K562 (cell line): Measurements from ENCODE around the gene TRIM13. TPM values are rescaled to one million over a fixed set of nuclear protein-coding genes. Genes with fewer than 3 reads are reported as not detected.
A peak's percentile ranks its signal among the peaks of the same experiment; 100 is the strongest.

Experiments used
- BRF1 ChIP-seq: IDR thresholded peaks from 3 replicates; pipeline ENCODE4 v1.6.1; 2011; ENCODE audit warnings: borderline replicate concordance, mild to moderate bottlenecking; ENCODE audit not compliant: insufficient read length; ENCODE audit errors: extremely low read depth
- DACH1 ChIP-seq: fragments of 450-650 bp; IDR thresholded peaks from 2 replicates; pipeline ENCODE4 v1.6.1; 2018; ENCODE audit not compliant: partially characterized antibody
- ETV1 ChIP-seq: fragments of 450-650 bp; conservative IDR thresholded peaks from 2 replicates; pipeline ENCODE4 v1.6.1; 2016; ENCODE audit warnings: missing genetic modification characterization, control low read depth, low read depth, missing compliant biosample characterization
- HNRNPK ChIP-seq: fragments of 200-400 bp; formaldehyde crosslinking; IDR thresholded peaks from one replicate; pipeline ENCODE4 v1.6.1; 2018; ENCODE audit warnings: mild to moderate bottlenecking, low read depth, low read length; ENCODE audit not compliant: poor library complexity, severe bottlenecking
- HNRNPLL ChIP-seq: fragments of 200-400 bp; formaldehyde crosslinking; IDR thresholded peaks from 2 replicates; pipeline ENCODE4 v1.6.1; 2017; ENCODE audit warnings: low read length, low read depth, mild to moderate bottlenecking; ENCODE audit not compliant: poor library complexity, severe bottlenecking
- MNT ChIP-seq, 2 experiments: fragments of 450-650 bp; conservative IDR thresholded peaks; 2 replicates each; pipeline ENCODE4 v1.6.1; 2017; ENCODE audit warnings: mild to moderate bottlenecking in 2 of 2, moderate library complexity in 2 of 2
- NONO ChIP-seq, 2 experiments: fragments of 200-400 bp in 1 of 2; fragments of 450-650 bp in 1 of 2; formaldehyde crosslinking in 1 of 2; IDR thresholded peaks; 2 replicates each; pipeline ENCODE4 v1.6.1; 2017; ENCODE audit warnings: low read depth in 2 of 2, mild to moderate bottlenecking in 2 of 2, moderate library complexity in 2 of 2, low read length in 1 of 2
- PCBP1 ChIP-seq: fragments of 200-400 bp; formaldehyde crosslinking; IDR thresholded peaks from 2 replicates; pipeline ENCODE4 v1.6.1; 2018; ENCODE audit warnings: mild to moderate bottlenecking, low read depth, low read length; ENCODE audit not compliant: poor library complexity, severe bottlenecking
- POLR2AphosphoS2 ChIP-seq: IDR thresholded peaks from 2 replicates; pipeline ENCODE4 v1.6.1; 2012; ENCODE audit warnings: low read length, improper control_type of control experiment
- SRSF1 ChIP-seq: fragments of 200-400 bp; formaldehyde crosslinking; IDR thresholded peaks from 2 replicates; pipeline ENCODE4 v1.6.1; 2017; ENCODE audit warnings: mild to moderate bottlenecking, low read depth, low read length, moderate library complexity
- SRSF7 ChIP-seq: fragments of 200-400 bp; formaldehyde crosslinking; optimal IDR thresholded peaks from 2 replicates; pipeline ENCODE3; 2017; ENCODE audit warnings: mild to moderate bottlenecking, low read depth, low read length
- YY1 ChIP-seq, 3 experiments: IDR thresholded peaks; 2 replicates each; pipeline ENCODE4 v1.6.1; 2011; ENCODE audit warnings: low read length in 2 of 3, mild to moderate bottlenecking in 2 of 3, moderate library complexity in 2 of 3, borderline replicate concordance in 1 of 3, control low read depth in 1 of 3, low read depth in 1 of 3; ENCODE audit not compliant: insufficient read depth in 3 of 3, insufficient replicate concordance in 2 of 3, control insufficient read depth in 1 of 3, insufficient read length in 1 of 3; ENCODE audit errors: extremely low read depth in 1 of 3
- ZNF57 ChIP-seq: fragments of 450-650 bp; formaldehyde crosslinking; IDR thresholded peaks from 2 replicates; pipeline ENCODE4 v1.4.0; 2020; ENCODE audit warnings: mild to moderate bottlenecking, moderate library complexity
- polyA plus RNA-seq, 8 experiments: library from polyadenylated mRNA; depleted of rRNA in 4 of 8; stranded (reverse) in 5 of 8; unstranded in 3 of 8; fragments of >200 nt; fragmentation: Nextera tagmentation in 2 of 8; fragmentation: Illumina TruSeq in 1 of 8; extraction: Ambion mirVana in 2 of 8; extraction: Trizol in 1 of 8; gene quantifications; 2 replicates each; pipeline versions ENCODE4 v1.2.1 to v1.2.3, GENCODE V29; 2011 to 2014; ENCODE audit warnings: inconsistent platforms in 1 of 8, missing spikeins in 1 of 8
- total RNA-seq, 7 experiments: library from RNA; depleted of rRNA in 6 of 7; stranded (reverse); fragments of >200 nt in 6 of 7; fragmentation: Illumina TruSeq in 2 of 7; extraction: Trizol in 2 of 7; gene quantifications; 2 replicates each; pipeline versions ENCODE4 v1.2.1 to v1.2.3, GENCODE V29; 2011 to 2021; ENCODE audit warnings: low replicate concordance in 1 of 7
- TF ChIP-seq, protein P1 (sequence below), 2 experiments: fragments of 450-650 bp in 1 of 2; sonication (generic) in 1 of 2; formaldehyde crosslinking in 1 of 2; IDR thresholded peaks; 2 replicates each; pipeline versions ENCODE4 v1.7.1 to v1.9.0; 2016 to 2022; ENCODE audit warnings: inconsistent platforms in 1 of 2, mild to moderate bottlenecking in 1 of 2, missing genetic modification reagents in 1 of 2

TRIM13 gene
- total and polyA plus RNA-seq, 9 of the 15 experiments (the other 6 are each of a cell fraction or from before 2014, with no cell fraction given) = 12.1 to 30.6 (median 17.8) TPM

GRCh38 chr13:49996161-49996915, 504 bp upstream of the TRIM13 start (continued):
- peak; percentile 14 to 29; a peak in 1 of 4 replicates for TF ChIP-seq NONO (IDR thresholded peaks at IDR 0.05; ENCODE audit: low read depth in 2 of 2, low read length in 1 of 2)
- TF ChIP-seq MNT (conservative IDR thresholded peaks at IDR 0.05) = peak in 1 of 2 experiments; percentile 37; a peak in 1 of 4 replicates
- peak; percentile 76 for TF ChIP-seq HNRNPK
- no peak for TF ChIP-seq BRF1
- no peak for TF ChIP-seq SRSF1
- peak in 1 of 3 experiments; percentile 29 for TF ChIP-seq YY1 (IDR thresholded peaks at IDR 0.05; ENCODE audit: borderline replicate concordance in 1 of 3, control insufficient read depth in 1 of 3, extremely low read depth in 1 of 3, insufficient read depth in 3 of 3, insufficient read length in 1 of 3, insufficient replicate concordance in 2 of 3, low read depth in 1 of 3, low read length in 2 of 3)
- peak; percentile 96 for TF ChIP-seq PCBP1
- TF ChIP-seq ZNF57 = no peak
- TF ChIP-seq, protein P1, sequence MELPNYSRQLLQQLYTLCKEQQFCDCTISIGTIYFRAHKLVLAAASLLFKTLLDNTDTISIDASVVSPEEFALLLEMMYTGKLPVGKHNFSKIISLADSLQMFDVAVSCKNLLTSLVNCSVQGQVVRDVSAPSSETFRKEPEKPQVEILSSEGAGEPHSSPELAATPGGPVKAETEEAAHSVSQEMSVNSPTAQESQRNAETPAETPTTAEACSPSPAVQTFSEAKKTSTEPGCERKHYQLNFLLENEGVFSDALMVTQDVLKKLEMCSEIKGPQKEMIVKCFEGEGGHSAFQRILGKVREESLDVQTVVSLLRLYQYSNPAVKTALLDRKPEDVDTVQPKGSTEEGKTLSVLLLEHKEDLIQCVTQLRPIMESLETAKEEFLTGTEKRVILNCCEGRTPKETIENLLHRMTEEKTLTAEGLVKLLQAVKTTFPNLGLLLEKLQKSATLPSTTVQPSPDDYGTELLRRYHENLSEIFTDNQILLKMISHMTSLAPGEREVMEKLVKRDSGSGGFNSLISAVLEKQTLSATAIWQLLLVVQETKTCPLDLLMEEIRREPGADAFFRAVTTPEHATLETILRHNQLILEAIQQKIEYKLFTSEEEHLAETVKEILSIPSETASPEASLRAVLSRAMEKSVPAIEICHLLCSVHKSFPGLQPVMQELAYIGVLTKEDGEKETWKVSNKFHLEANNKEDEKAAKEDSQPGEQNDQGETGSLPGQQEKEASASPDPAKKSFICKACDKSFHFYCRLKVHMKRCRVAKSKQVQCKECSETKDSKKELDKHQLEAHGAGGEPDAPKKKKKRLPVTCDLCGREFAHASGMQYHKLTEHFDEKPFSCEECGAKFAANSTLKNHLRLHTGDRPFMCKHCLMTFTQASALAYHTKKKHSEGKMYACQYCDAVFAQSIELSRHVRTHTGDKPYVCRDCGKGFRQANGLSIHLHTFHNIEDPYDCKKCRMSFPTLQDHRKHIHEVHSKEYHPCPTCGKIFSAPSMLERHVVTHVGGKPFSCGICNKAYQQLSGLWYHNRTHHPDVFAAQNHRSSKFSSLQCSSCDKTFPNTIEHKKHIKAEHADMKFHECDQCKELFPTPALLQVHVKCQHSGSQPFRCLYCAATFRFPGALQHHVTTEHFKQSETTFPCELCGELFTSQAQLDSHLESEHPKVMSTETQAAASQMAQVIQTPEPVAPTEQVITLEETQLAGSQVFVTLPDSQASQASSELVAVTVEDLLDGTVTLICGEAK (IDR thresholded peaks at IDR 0.05) = no peak
- TF ChIP-seq, protein P1 (CRISPR knock-in tag; IDR thresholded peaks at IDR 0.05) = no peak
- TF ChIP-seq HNRNPLL = peak; percentile 88
- TF ChIP-seq ETV1 (tag) = peak; percentile 82
- no peak for TF ChIP-seq DACH1
- TF ChIP-seq SRSF7 = no peak
- TF ChIP-seq POLR2AphosphoS2 = peak; percentile 74; the same call in 1 of the 2 replicates
